DND-41 (cell line): ENCODE data around the gene PGAP3.
A peak's percentile ranks its signal among the peaks of the same experiment; 100 is the strongest.

Experiments used
- ATAC-seq: fragments of 200-7000 bp; cut with Tn5 transposase; 3 replicates; pipeline ENCODE4 v1.9.1; 2021; ENCODE audit warnings: low read depth; ENCODE audit not compliant: insufficient read depth
- DNase-seq: peaks from one replicate; pipeline ENCODE4 v3.0.0-alpha.2; 2020
- H2AFZ ChIP-seq: 2 replicates; pipeline ENCODE4 v1.6.0; 2012; ENCODE audit warnings: low read depth, low read length
- H3K27ac ChIP-seq: 2 replicates; pipeline ENCODE4 v1.5.1; 2012; ENCODE audit warnings: low read length, inconsistent platforms
- H3K27me3 ChIP-seq: fragments of 200-600 bp; sonication (generic); 2 replicates; pipeline ENCODE4 v1.6.0; 2012; ENCODE audit warnings: low read length, mild to moderate bottlenecking, inconsistent platforms; ENCODE audit not compliant: insufficient read depth, poor library complexity
- H3K36me3 ChIP-seq: 2 replicates; pipeline ENCODE4 v1.5.1; 2012; ENCODE audit warnings: low read length, inconsistent platforms; ENCODE audit not compliant: insufficient read depth
- H3K4me1 ChIP-seq: 2 replicates; pipeline ENCODE4 v1.5.1; 2012; ENCODE audit warnings: mild to moderate bottlenecking, low read length; ENCODE audit not compliant: insufficient read depth
- H3K4me2 ChIP-seq: 2 replicates; pipeline ENCODE4 v1.6.0; 2012; ENCODE audit warnings: mild to moderate bottlenecking, moderate library complexity, low read length, inconsistent platforms; ENCODE audit not compliant: insufficient read depth
- H3K4me3 ChIP-seq, 2 experiments: fragments of 200-600 bp in 1 of 2; shearing (Covaris generic) in 1 of 2; 2 replicates each; pipeline ENCODE4 v1.5.1; 2012 to 2016; ENCODE audit warnings: inconsistent platforms in 2 of 2, low read length in 2 of 2, mild to moderate bottlenecking in 2 of 2, low read depth in 1 of 2, moderate library complexity in 1 of 2
- H3K79me2 ChIP-seq: 2 replicates; pipeline ENCODE4 v1.6.0; 2012; ENCODE audit warnings: low read length, inconsistent platforms; ENCODE audit not compliant: insufficient read depth
- H3K9ac ChIP-seq: 2 replicates; pipeline ENCODE4 v1.6.0; 2012; ENCODE audit warnings: low read depth, mild to moderate bottlenecking, inconsistent platforms, low read length, moderate library complexity
- H3K9me3 ChIP-seq: 2 replicates; pipeline ENCODE4 v1.5.1; 2012; ENCODE audit warnings: low read length, moderate library complexity, mild to moderate bottlenecking, inconsistent platforms; ENCODE audit not compliant: insufficient read depth, severe bottlenecking
- H4K20me1 ChIP-seq: 2 replicates; pipeline ENCODE4 v1.6.0; 2012; ENCODE audit warnings: low read length; ENCODE audit not compliant: insufficient read depth
- EZH2 ChIP-seq: IDR thresholded peaks from 3 replicates; pipeline ENCODE4 v1.6.1; 2012; ENCODE audit warnings: borderline replicate concordance, low read depth, mild to moderate bottlenecking, moderate library complexity, low read length, inconsistent platforms; ENCODE audit not compliant: severe bottlenecking
- TF ChIP-seq, protein P1 (sequence below): IDR thresholded peaks from 2 replicates; pipeline ENCODE4 v1.5.1; 2012; ENCODE audit warnings: borderline replicate concordance, low read length, moderate library complexity, mild to moderate bottlenecking; ENCODE audit not compliant: poor library complexity, severe bottlenecking; ENCODE audit errors: extremely low read depth

The PGAP3 gene

DNA sequence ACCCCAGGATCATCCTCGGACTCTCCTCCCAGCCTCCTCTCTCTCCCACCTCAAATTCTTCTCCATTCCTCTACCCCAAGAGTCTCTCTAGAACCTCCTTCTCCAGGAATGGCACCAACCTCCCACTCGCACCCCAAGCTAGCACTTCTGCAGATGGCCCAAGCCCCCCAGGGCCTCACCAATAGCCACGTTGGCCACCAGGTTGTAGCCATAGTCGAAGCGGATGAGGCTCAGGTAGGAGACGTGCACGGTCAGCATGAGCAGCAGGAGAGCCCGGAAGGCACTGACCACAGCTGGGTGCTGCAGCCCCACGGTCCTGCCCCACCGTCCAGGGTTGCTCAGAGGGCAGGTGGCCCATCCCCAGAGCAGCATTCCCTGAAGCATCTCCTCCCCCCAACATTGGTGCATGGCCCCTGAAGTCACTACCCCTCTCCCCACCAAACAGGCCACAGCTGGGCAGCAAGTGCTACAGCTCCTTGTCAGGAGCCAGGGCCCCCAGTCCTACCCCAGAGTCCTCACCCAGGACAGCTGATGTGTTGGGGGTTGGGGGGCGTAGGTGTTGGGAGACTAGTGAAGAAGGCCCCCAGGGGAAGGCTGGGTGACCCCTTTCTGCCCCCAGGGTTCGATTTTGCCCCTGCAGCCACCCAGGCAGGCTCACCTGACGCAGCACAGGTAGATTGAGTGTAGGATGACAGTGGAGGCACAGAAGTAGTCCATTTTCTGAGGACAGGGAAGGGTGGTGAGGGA is 14.3 kb downstream of the PGAP3 start:
- DNase-seq (no peak), ATAC-seq (no peak)
- TF ChIP-seq EZH2, result no peak
- TF ChIP-seq, protein P1, sequence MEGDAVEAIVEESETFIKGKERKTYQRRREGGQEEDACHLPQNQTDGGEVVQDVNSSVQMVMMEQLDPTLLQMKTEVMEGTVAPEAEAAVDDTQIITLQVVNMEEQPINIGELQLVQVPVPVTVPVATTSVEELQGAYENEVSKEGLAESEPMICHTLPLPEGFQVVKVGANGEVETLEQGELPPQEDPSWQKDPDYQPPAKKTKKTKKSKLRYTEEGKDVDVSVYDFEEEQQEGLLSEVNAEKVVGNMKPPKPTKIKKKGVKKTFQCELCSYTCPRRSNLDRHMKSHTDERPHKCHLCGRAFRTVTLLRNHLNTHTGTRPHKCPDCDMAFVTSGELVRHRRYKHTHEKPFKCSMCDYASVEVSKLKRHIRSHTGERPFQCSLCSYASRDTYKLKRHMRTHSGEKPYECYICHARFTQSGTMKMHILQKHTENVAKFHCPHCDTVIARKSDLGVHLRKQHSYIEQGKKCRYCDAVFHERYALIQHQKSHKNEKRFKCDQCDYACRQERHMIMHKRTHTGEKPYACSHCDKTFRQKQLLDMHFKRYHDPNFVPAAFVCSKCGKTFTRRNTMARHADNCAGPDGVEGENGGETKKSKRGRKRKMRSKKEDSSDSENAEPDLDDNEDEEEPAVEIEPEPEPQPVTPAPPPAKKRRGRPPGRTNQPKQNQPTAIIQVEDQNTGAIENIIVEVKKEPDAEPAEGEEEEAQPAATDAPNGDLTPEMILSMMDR, result no peak
- H3K4me3 ChIP-seq, result no peak overlapping the region
- no peak overlapping the region for H3K9ac ChIP-seq
- 0 out of 2 replicates have a peak, but pooled peaks cover 3% of the 10 kb centered on the region for H4K20me1 ChIP-seq
- no peaks in the 10 kb centered on the region for H3K79me2 ChIP-seq
- no peak overlapping the region for H3K27ac ChIP-seq
- H3K27me3 ChIP-seq, result no peaks in the 10 kb centered on the region
- 0 out of 2 replicates have a peak, but pooled peaks cover 5% of the 10 kb centered on the region for H3K36me3 ChIP-seq
- H3K9me3 ChIP-seq, result no peaks in the 10 kb centered on the region
- no peaks in the 10 kb centered on the region for H3K4me1 ChIP-seq
- H2AFZ ChIP-seq, result no peak overlapping the region
- no peak overlapping the region for H3K4me2 ChIP-seq

DNA sequence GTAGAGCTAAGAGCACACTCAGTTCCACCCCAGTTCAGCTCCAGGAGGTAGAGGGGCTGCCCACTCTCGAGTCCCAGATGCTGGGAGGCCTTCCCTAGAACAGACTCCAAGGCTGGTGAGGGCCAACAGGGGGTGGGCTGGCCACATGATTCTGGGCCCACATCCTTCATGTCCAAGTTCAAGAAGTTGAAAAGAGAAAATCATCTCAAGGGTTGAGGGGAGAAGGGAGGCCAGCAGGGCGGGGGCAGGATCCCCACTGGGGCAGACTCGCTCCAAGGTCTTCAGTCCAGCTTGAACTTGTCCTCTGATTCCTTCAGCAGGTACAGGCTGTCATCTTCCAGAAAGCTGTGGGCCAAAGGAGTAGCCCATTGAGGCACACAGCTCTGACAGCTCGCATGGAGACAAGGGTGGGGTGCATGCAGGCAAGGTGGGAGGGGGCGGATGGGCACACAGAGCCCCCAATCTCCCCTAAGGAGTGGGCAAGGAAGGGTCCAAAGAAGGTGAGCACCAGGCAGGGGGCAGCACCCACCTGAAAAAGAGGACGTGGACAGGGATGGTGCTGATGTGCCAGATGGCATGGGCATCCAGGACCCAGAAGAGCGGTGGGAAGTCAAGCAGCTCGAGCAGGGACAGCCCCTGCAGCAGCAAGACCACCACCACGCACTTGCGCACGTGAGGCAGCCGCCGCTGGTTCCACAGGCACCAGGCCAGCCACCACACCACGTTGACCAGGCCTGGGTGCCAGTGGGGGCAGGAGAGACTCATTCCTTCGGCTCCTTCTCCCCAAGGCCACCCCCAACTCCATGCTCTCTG is 15.1 kb downstream of the PGAP3 start:
- H3K4me2 ChIP-seq, result no peak overlapping the region
- H3K9ac ChIP-seq, result no peak overlapping the region
- H3K27me3 ChIP-seq, result no peaks in the 10 kb centered on the region
- H4K20me1 ChIP-seq, result 0 out of 2 replicates have a peak, but pooled peaks cover 3% of the 10 kb centered on the region
- no peak for ATAC-seq
- DNase-seq, result no peak
- H2AFZ ChIP-seq, result no peak overlapping the region
- no peaks in the 10 kb centered on the region for H3K4me1 ChIP-seq
- 0 out of 2 replicates have a peak, but pooled peaks cover 5% of the 10 kb centered on the region for H3K36me3 ChIP-seq
- H3K4me3 ChIP-seq, result no peak overlapping the region
- no peaks in the 10 kb centered on the region for H3K79me2 ChIP-seq
- H3K9me3 ChIP-seq, result no peaks in the 10 kb centered on the region
- no peak overlapping the region for H3K27ac ChIP-seq
- TF ChIP-seq, protein P1, result no peak
- TF ChIP-seq EZH2, result no peak

DNA sequence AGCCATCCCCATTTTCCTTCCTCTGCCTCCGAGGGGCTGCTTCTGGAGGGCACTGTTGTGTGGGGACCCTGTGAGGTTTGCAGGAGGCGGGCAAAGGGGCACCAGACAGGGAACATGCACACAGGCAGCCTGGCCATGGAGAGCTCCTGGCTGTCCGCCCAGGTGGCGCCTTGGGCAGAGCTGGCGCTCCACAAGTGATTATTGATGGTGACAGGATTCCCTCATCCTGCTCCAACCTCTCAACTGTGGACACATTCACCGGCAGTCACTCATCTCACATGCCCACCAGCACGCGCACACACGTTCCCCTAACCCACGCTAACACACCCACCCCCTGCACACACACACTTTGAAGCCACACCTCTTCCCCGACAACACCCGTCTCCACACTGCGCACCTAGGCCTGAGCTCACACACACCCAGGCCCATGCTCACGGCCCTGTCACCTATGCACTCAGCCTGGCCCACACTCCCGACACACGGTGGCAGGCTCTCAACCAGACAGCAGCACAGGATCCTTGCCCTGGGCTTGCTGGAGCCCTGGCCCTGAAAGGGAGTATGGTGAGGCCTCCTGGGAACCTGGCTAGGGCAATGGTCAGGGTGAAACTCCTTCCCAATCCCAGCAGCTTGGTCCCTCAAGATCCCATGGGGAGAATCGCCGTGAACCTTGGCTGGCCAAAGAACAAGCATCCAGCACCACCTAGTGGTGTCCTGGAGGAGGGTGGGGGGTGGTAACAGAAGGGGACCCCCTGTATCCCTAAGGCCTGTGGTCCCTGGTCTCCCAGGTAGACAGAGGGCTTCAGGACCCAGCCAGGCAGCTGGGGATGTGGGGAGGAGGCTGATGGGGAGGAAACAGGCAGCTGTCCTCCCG is 16.0 kb downstream of the PGAP3 start:
- peak; percentile 17 for DNase-seq
- no peak for TF ChIP-seq EZH2
- TF ChIP-seq, protein P1, result peak; percentile 62
- Histone ChIP-seq H2AFZ (no peak overlapping the region), H3K79me2 (no peaks in the 10 kb centered on the region), H3K27me3 (no peaks in the 10 kb centered on the region), H3K4me2 (no peak overlapping the region), H4K20me1 (0 out of 2 replicates have a peak, but pooled peaks cover 3% of the 10 kb centered on the region), H3K9me3 (no peaks in the 10 kb centered on the region), H3K36me3 (0 out of 2 replicates have a peak, but pooled peaks cover 5% of the 10 kb centered on the region), H3K9ac (no peak overlapping the region), H3K27ac (no peak overlapping the region), H3K4me3 (no peak overlapping the region), H3K4me1 (no peaks in the 10 kb centered on the region)
- ATAC-seq, result peak; percentile 52; the same call in 1 of the 3 replicates
